Breast epithelium (tissue), 4 donors: ENCODE results near the gene KLHL20. TPM values are rescaled to one million over a fixed set of nuclear protein-coding genes. Genes with fewer than 3 reads are reported as not detected.
"Not testable (repeated sequence)": the region's sequence is repeated elsewhere in the genome, so short reads cannot be mapped to it uniquely, and the experiment has no call there.

Experiments used
- DNase-seq, 2 donors: peaks; one replicate each; pipeline ENCODE4 v3.0.0-alpha.2; 2019; ENCODE audit warnings: low spot score in 2 of 2
- H3K27ac ChIP-seq, 2 donors: fragments of 200-600 bp; sonication (generic) in 1 of 2; one replicate each; pipeline ENCODE4 v1.5.1; 2016 to 2019; ENCODE audit warnings: mild to moderate bottlenecking in 1 of 2
- H3K27me3 ChIP-seq, 2 donors: fragments of 200-600 bp; sonication (generic) in 1 of 2; one replicate each; pipeline versions ENCODE4 v1.5.1 to v1.6.0; 2017 to 2019; ENCODE audit warnings: control low read depth in 1 of 2, mild to moderate bottlenecking in 1 of 2
- H3K36me3 ChIP-seq: fragments of 200-600 bp; one replicate; pipeline ENCODE4 v1.5.1; 2019
- H3K4me1 ChIP-seq, 2 donors: fragments of 200-600 bp; sonication (generic); one replicate each; pipeline ENCODE4 v1.5.1; 2016 to 2019; ENCODE audit warnings: control low read depth in 1 of 2
- H3K4me3 ChIP-seq, 3 donors: fragments of 200-600 bp; sonication (generic); 1 replicate in 2 of 3; 2 replicates in 1 of 3; pipeline ENCODE4 v1.5.1; 2016 to 2019; ENCODE audit warnings: mild to moderate bottlenecking in 3 of 3, moderate library complexity in 2 of 3
- H3K9me3 ChIP-seq, 2 donors: fragments of 200-600 bp; sonication (generic) in 1 of 2; one replicate each; pipeline ENCODE4 v1.5.1; 2016 to 2019; ENCODE audit warnings: control low read depth in 1 of 2
- POLR2A ChIP-seq: fragments of 450-650 bp; IDR thresholded peaks from one replicate; pipeline ENCODE4 v1.6.1; 2016; ENCODE audit warnings: antibody characterized with exemption, mild to moderate bottlenecking, moderate library complexity
- POLR2AphosphoS5 ChIP-seq, 3 donors: sonication (generic); formaldehyde crosslinking; IDR thresholded peaks; one replicate each; pipeline ENCODE4 v1.6.1; 2017; ENCODE audit warnings: antibody characterized with exemption in 3 of 3
- intact Hi-C: fragments of 100-400 bp; cut with DNase I; formaldehyde crosslinking; loops from one replicate; pipeline ENCODE4 v1.15.1; 2023; ENCODE audit warnings: low total_unique reads
- total RNA-seq, 3 donors: library from RNA; depleted of rRNA; stranded (reverse); fragments of >200 nt; gene quantifications; one replicate each; pipeline ENCODE4 v1.1.0, GENCODE V29; 2016
- TF ChIP-seq, protein P1 (sequence below), 3 donors: fragments of 450-650 bp; IDR thresholded peaks; one replicate each; pipeline ENCODE4 v1.5.1; 2016 to 2017; ENCODE audit warnings: antibody characterized with exemption in 3 of 3, mild to moderate bottlenecking in 3 of 3, moderate library complexity in 3 of 3

KLHL20 gene
- total RNA-seq, 3 donors from 2014 or later: 29.8 to 45.0 (median 41.4) TPM

- Histone ChIP-seq H3K27ac (no peak overlapping the region), H3K4me1 (no peaks in the 10 kb centered on the region), H3K36me3 (no peaks in the 10 kb centered on the region), H3K4me3 (no peak overlapping the region), H3K9me3 (no peaks in the 10 kb centered on the region), H3K27me3 (no peaks in the 10 kb centered on the region)
- intact Hi-C loops: no loop called here
- no peak for DNase-seq
- TF ChIP-seq POLR2AphosphoS5 (IDR thresholded peaks at IDR 0.05) (no peak), POLR2A (no peak)
- TF ChIP-seq, protein P1, sequence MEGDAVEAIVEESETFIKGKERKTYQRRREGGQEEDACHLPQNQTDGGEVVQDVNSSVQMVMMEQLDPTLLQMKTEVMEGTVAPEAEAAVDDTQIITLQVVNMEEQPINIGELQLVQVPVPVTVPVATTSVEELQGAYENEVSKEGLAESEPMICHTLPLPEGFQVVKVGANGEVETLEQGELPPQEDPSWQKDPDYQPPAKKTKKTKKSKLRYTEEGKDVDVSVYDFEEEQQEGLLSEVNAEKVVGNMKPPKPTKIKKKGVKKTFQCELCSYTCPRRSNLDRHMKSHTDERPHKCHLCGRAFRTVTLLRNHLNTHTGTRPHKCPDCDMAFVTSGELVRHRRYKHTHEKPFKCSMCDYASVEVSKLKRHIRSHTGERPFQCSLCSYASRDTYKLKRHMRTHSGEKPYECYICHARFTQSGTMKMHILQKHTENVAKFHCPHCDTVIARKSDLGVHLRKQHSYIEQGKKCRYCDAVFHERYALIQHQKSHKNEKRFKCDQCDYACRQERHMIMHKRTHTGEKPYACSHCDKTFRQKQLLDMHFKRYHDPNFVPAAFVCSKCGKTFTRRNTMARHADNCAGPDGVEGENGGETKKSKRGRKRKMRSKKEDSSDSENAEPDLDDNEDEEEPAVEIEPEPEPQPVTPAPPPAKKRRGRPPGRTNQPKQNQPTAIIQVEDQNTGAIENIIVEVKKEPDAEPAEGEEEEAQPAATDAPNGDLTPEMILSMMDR (IDR thresholded peaks at IDR 0.05): no peak
Observed at GRCh38 chr1:173798078-173798477, 83.3 kb downstream of the KLHL20 start.

DNA sequence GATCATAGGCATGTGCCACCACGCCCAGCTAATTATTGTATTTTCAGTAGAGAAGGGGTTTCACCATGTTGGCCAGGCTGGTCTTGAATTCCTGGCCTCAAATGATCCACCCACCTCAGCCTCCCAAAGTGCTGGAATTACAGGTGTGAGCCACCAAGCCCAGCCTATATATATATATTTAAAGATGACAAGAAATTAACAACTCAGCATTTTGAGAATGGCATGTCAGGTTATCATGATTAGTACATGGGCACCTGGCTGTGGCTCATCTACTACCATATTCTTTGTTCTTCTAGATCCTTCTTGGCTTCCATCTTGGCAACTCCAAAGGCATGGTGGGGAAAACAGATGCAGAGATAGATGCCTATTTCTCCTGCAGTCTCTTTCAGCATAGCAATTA, 85.2 kb downstream of the KLHL20 start:
- DNase-seq, H3K4me3 ChIP-seq, H3K4me1 ChIP-seq, intact Hi-C loops, H3K9me3 ChIP-seq, H3K27me3 ChIP-seq, H3K27ac ChIP-seq, H3K36me3 ChIP-seq: not testable (repeated sequence)

GRCh38 chr1:173802961-173803360, 88.2 kb downstream of the KLHL20 start:
- Histone ChIP-seq H3K4me3 (no peak overlapping the region), H3K27ac (no peak overlapping the region), H3K27me3 (no peaks in the 10 kb centered on the region), H3K9me3 (no peaks in the 10 kb centered on the region), H3K4me1 (no peaks in the 10 kb centered on the region), H3K36me3 (no peaks in the 10 kb centered on the region)
- DNase-seq: no peak
- intact Hi-C loops: no loop called here
- TF ChIP-seq POLR2A (no peak), POLR2AphosphoS5 (IDR thresholded peaks at IDR 0.05) (no peak)
- TF ChIP-seq, protein P1 (IDR thresholded peaks at IDR 0.05): no peak

GRCh38 chr1:173813654-173814053, 98.9 kb downstream of the KLHL20 start:
- H3K4me1 ChIP-seq, intact Hi-C loops, DNase-seq, H3K9me3 ChIP-seq, H3K36me3 ChIP-seq, H3K27me3 ChIP-seq, H3K4me3 ChIP-seq, H3K27ac ChIP-seq: not testable (repeated sequence)

DNA sequence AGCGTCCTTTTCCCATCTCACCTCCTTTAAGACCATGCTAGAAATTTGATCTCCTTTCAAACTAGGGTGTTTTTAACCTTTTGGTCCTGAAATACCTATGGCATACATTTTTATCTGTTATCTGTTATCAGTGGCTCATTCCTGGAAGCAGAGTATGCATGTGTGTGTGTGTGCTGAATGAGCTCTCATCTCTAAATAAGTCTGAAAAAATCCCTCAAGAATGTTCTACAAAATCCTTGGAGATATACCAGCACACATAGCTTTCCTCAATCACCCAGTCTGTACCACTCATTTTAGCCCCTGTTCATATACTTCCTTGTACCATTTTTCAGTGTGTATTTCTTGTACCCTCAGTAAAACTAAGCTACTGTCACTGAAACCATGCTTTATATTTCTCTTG, 103.7 kb downstream of the KLHL20 start:
- no peak for DNase-seq
- Histone ChIP-seq H3K27me3 (no peaks in the 10 kb centered on the region), H3K4me3 (no peak overlapping the region), H3K27ac (no peak overlapping the region), H3K9me3 (no peaks in the 10 kb centered on the region), H3K36me3 (no peaks in the 10 kb centered on the region), H3K4me1 (no peaks in the 10 kb centered on the region)
- intact Hi-C loops: no loop called here
- TF ChIP-seq POLR2A (no peak), POLR2AphosphoS5 (IDR thresholded peaks at IDR 0.05) (no peak)
- TF ChIP-seq, protein P1 (IDR thresholded peaks at IDR 0.05): no peak

GRCh38 chr1:173821680-173822079, 106.9 kb downstream of the KLHL20 start:
- intact Hi-C loops: loop anchor here (5.0 kb wide), 1 partner anchor 1434 kb away; no protein-coding TSS in a partner anchor
- no peak for DNase-seq

More at GRCh38 chr1:173821680-173822079, 106.9 kb downstream of the KLHL20 start:
- no peak overlapping the region for H3K27ac ChIP-seq
- H3K9me3 ChIP-seq: no peaks in the 10 kb centered on the region
- TF ChIP-seq, protein P1 (IDR thresholded peaks at IDR 0.05): no peak
- no peak for TF ChIP-seq POLR2A
- no peak for TF ChIP-seq POLR2AphosphoS5 (IDR thresholded peaks at IDR 0.05)
- no peaks in the 10 kb centered on the region for H3K4me1 ChIP-seq
- H3K27me3 ChIP-seq: no peaks in the 10 kb centered on the region
- no peaks in the 10 kb centered on the region for H3K36me3 ChIP-seq
- H3K4me3 ChIP-seq: no peak overlapping the region
